Ectodermal cell (in vitro differentiated cells): ENCODE results near the gene LANCL3. TPM values are rescaled to one million over a fixed set of nuclear protein-coding genes. Genes with fewer than 3 reads are reported as not detected.
"Not testable (repeated sequence)": the region's sequence is repeated elsewhere in the genome, so short reads cannot be mapped to it uniquely, and the experiment has no call there.

Experiments used
- H3K27ac ChIP-seq: 2 replicates; pipeline ENCODE4 v1.7.0; 2013; ENCODE audit warnings: mild to moderate bottlenecking, low read depth, low read length; ENCODE audit not compliant: insufficient read depth, poor library complexity, severe bottlenecking
- H3K27me3 ChIP-seq: 2 replicates; pipeline ENCODE4 v1.7.0; 2013; ENCODE audit warnings: mild to moderate bottlenecking, low read length; ENCODE audit not compliant: insufficient read depth, control insufficient read depth, poor library complexity, severe bottlenecking
- H3K36me3 ChIP-seq: one replicate; pipeline ENCODE4 v1.7.0; 2013; ENCODE audit warnings: low read length; ENCODE audit not compliant: control insufficient read depth, insufficient read depth
- H3K4me1 ChIP-seq: one replicate; pipeline ENCODE4 v1.7.0; 2013; ENCODE audit warnings: low read length; ENCODE audit not compliant: control insufficient read depth, insufficient read depth
- H3K4me3 ChIP-seq: 2 replicates; pipeline ENCODE4 v1.7.0; 2013; ENCODE audit warnings: low read depth, low read length, control low read depth; ENCODE audit not compliant: insufficient read depth
- H3K9me3 ChIP-seq: 2 replicates; pipeline ENCODE4 v1.7.0; 2013; ENCODE audit warnings: mild to moderate bottlenecking, low read length, moderate library complexity; ENCODE audit not compliant: control insufficient read depth
- WGBS, 2 experiments: methylation state at CpG; one replicate each; pipeline ENCODE4 v1.1.7; 2013; ENCODE audit warnings: missing lambda C conversion rate in 2 of 2; 5-methylcytosine and 5-hydroxymethylcytosine counted together
- polyA plus RNA-seq, 4 experiments: library from polyadenylated mRNA; stranded (reverse); fragments of 50-300 nt; gene quantifications; one replicate each; pipeline ENCODE4 v1.2.3, GENCODE V29; 2013

Gene LANCL3
- polyA plus RNA-seq (2013, experiment 1 of 4), result not detected
- polyA plus RNA-seq (2013, experiment 2 of 4), result not detected
- polyA plus RNA-seq (2013, experiment 3 of 4), result not detected
- not detected for polyA plus RNA-seq (2013, experiment 4 of 4)

DNA sequence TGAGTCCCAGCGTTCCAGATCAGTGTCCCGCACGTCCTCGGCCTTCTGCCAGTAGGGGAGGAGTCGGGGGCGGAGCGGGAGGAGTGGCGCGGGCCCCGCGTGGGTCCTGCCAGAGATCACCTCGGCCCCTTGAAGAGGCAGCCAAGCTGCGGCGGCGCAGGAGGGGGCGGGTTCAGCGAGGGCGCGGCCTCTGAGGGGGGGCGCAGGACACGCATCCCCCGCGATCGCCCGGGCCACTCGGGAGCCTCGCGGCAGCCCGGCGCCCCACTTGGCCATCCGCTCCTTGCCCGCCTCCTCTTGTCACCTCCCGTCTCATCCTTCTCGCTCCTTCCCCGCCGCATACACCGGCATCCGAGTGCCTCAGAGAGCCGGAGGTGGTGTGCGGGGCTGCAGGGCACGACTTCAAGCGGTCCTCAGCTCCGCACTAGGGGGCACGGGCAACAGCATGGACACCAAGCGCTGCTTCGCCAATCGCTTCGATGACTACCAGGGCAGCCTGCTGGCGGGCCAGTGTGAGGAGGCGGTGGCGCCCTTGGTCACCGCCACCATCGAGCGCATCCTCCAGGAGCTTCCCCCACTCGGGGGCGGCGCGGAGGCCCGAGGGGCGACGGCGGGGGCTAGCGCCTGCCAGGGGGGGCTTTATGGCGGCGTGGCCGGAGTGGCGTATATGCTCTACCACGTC is at the start of gene LANCL3:
Gene LANCL3 (plus strand): TSS at position 236 of the 682 bp plus-strand sequence. CDS start 210 bp downstream, at position 446.
- H3K27me3 ChIP-seq, result peaks cover 19% of the 10 kb centered on the region
- 5% methylated on average over 65 to 68 of the region's 68 CpGs for WGBS, 2 experiments
- H3K27ac ChIP-seq, H3K4me1 ChIP-seq, H3K36me3 ChIP-seq, H3K9me3 ChIP-seq: not testable (repeated sequence)
- peak within 1 kb of the TSS; percentile 18 for H3K4me3 ChIP-seq

DNA sequence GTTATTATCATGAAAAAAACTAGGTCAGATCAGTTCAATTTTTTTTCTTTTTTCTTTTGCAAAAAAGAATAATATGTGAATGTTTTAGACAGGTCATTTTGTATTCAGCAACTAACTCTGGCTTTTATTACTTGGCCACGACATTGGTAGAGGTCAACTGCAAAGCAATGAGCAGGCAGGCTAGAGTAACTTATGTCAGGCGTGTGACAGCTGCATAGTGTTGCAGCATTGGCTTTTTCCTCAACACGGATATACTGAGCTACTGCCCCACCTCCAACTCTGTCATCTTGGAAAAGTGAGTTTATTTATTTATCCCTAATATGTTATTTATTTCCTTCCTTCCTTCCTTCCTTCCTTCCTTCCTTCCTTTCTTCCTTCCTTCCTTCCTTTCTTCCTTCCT is 47.8 kb upstream of the LANCL3 start:
- not testable (repeated sequence) for H3K4me1 ChIP-seq, H3K27me3 ChIP-seq, H3K36me3 ChIP-seq, H3K27ac ChIP-seq, H3K4me3 ChIP-seq, H3K9me3 ChIP-seq
- WGBS, 2 experiments, result 95 to 100% methylated on average over 1 to 2 of the region's 3 CpGs

DNA sequence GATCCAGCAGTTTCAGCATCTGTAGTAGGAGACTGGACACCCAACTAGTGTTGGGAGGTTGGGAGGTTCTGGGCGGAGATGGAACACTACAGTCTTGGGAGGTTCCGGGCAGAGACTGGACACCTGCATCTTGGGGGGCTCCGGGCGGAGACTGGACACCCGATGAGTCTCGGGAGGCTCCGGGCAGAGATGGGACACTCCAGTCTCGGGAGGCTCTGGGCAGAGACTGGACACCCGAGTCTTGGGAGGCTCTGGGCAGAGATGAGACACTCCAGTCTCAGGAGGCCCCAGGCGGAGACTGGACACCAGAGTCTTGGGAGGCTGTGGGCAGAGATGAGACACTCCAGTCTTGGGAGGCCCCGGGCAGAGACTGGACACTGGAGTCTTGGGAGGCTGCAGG is 29.5 kb upstream of the LANCL3 start:
- WGBS, 2 experiments, result 94 to 95% methylated on average over 11 of the region's 11 CpGs
- H3K9me3 ChIP-seq, result no peaks in the 10 kb centered on the region
- no peaks in the 10 kb centered on the region for H3K4me1 ChIP-seq
- no peaks in the 10 kb centered on the region for H3K36me3 ChIP-seq
- H3K4me3 ChIP-seq, result no peak overlapping the region
- no peak overlapping the region for H3K27ac ChIP-seq
- H3K27me3 ChIP-seq, result no peaks in the 10 kb centered on the region

DNA sequence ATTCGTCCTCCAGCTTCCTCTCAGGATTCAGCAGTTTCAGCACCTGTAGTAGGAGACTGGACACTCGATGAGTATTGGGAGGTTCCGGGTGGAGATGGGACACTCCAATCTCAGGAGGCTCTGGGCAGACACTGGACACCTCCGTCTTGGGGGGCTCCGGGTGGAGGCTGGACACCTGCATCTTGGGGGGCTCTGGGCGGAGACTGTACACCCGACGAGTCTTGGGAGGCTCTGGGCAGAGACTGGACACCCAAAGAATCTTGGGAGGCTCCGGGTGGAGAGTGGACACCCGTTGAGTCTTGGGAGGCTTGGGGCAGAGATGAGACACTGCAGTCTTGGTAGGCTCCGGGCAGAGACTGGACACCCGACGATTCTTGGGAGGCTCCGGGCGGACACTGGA is 28.7 kb upstream of the LANCL3 start:
- no peak overlapping the region for H3K27ac ChIP-seq
- no peaks in the 10 kb centered on the region for H3K9me3 ChIP-seq
- no peaks in the 10 kb centered on the region for H3K27me3 ChIP-seq
- WGBS, 2 experiments, result 95 to 96% methylated on average over 15 of the region's 15 CpGs
- no peaks in the 10 kb centered on the region for H3K36me3 ChIP-seq
- no peaks in the 10 kb centered on the region for H3K4me1 ChIP-seq
- H3K4me3 ChIP-seq, result no peak overlapping the region

DNA sequence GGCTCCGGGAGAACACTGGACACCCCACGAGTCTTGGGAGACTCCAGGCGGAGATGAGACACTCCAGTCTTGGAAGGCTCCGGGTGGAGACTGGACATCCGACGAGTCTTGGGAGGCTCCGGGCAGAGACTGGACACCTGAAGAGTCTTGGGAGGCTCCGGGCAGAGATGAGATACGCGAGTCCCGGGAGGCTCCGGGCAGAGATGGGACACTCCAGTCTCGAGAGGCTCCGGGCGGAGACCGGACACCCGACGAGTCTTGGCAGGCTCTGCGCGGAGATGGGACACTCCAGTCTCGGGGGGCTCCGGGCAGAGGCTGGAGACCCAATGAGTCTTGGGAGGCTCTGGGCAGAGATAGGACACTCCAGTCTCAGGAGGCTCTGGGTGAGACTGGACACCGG is 28.1 kb upstream of the LANCL3 start:
- Histone ChIP-seq H3K4me3 (no peak overlapping the region), H3K4me1 (no peaks in the 10 kb centered on the region), H3K36me3 (no peaks in the 10 kb centered on the region), H3K27ac (no peak overlapping the region), H3K9me3 (no peaks in the 10 kb centered on the region), H3K27me3 (no peaks in the 10 kb centered on the region)
- 96 to 97% methylated on average over 23 of the region's 23 CpGs for WGBS, 2 experiments

DNA sequence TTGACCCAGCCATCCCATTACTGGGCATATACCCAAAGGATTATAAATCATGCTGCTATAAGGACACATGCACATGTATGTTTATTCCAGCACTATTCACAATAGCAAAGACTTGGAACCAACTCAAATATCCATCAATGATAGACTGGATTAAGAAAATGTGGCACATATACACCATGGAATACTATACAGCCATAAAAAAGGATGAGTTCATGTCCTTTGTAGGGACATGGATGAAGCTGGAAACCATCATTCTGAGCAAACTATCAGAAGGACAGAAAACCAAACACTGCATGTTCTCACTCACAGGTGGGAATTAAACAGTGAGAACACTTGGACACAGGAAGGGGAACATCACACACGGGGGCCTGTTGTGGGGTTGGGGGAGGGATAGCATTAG is 26.9 kb upstream of the LANCL3 start:
- H3K36me3 ChIP-seq, H3K27me3 ChIP-seq, H3K4me3 ChIP-seq, H3K27ac ChIP-seq, H3K9me3 ChIP-seq, H3K4me1 ChIP-seq: not testable (repeated sequence)
- WGBS, 2 experiments, result 100% methylated on average over 1 of the region's 1 CpG; no CpG with 5 or more reads in 1 of the 2 experiments

DNA sequence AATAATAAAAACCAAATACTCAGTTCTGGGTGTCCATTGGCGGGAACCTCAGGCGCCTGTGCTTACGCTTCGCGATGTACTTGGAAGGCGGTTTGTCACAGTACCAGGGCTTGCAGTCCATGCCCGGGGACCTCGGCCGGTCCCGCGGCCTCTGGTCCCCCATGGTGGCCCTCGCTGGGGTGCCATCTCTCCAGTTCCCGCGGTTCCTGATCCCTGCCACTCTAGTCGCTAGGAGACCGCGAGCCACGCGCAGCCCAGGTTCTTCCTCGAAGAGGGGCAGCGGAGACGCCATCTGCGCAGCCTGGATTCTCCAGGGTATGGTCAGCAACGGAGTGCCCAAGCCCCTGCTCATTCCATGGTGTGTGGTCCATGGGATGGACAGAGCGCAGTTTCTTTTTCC is 26.4 kb upstream of the LANCL3 start:
- Histone ChIP-seq H3K4me1 (no peaks in the 10 kb centered on the region), H3K9me3 (no peaks in the 10 kb centered on the region), H3K27me3 (no peaks in the 10 kb centered on the region), H3K27ac (no peak overlapping the region), H3K4me3 (no peak overlapping the region), H3K36me3 (no peaks in the 10 kb centered on the region)
- 94 to 97% methylated on average over 25 of the region's 25 CpGs for WGBS, 2 experiments

DNA sequence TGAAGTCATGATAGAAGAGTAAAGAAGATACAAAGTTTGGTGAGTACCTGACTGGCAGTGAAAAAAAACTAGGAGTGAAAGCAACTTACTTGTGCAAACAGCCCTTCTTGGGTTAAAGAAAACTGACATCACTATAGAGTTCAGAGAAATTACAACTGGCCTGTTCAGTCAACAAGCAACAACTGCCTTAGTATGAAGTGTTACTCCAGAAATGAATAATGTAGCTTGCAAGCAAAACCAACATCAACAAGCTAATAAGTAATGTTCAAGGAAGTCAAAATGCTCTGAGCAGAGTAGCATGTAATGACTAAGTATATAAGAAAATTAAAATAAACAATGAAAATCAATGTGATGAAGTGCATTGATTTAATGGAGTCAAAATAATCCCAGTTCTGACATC is 21.8 kb upstream of the LANCL3 start:
- H3K36me3 ChIP-seq, H3K27me3 ChIP-seq, H3K4me1 ChIP-seq, H3K4me3 ChIP-seq, H3K9me3 ChIP-seq, H3K27ac ChIP-seq: not testable (repeated sequence)

DNA sequence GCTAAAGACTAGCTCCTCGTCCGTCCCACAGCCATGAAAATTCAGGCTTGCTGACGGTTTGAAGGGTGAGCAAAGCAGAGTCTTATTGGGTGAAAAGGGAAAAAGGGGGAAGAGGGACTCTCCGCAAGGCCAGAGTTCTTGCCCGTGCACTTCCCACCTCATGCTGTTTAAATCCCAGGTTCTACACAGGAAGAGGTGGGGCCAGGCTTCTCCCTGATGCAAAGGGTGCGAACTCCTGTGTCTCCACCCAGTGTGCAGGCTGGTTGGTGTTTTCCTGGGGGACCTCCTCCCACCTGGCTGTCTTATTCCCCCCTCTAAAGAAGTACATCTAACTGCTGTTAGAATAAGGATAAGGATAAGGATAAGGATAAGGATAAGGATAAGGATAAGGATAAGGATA is 18.0 kb upstream of the LANCL3 start:
- no peaks in the 10 kb centered on the region for H3K27me3 ChIP-seq
- no peaks in the 10 kb centered on the region for H3K9me3 ChIP-seq
- no peak overlapping the region for H3K27ac ChIP-seq
- H3K36me3 ChIP-seq, result no peaks in the 10 kb centered on the region
- WGBS, 2 experiments, result 81 to 84% methylated on average over 5 to 6 of the region's 6 CpGs
- H3K4me3 ChIP-seq, result no peak overlapping the region
- H3K4me1 ChIP-seq, result no peaks in the 10 kb centered on the region

DNA sequence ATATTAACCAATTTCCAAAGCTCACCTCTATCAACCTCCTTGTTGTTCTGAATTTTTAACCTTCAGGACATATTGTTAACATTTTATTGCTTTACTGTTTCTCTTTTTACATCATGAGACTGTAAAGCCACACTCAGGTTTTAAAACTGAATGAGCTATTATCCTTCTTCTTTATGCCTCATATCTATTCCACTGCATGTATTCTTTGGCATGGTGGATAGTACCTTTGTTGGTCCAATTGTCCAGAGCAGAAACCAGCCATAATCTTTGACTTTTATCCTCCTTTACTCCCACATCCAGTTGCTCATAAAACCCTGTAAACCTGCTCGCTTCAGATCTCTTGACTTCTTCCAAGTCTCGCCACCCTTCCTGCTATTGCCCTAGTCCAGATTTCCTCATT is 6.2 kb upstream of the LANCL3 start:
- 89 to 98% methylated on average over 2 of the region's 2 CpGs for WGBS, 2 experiments
- not testable (repeated sequence) for H3K27me3 ChIP-seq, H3K36me3 ChIP-seq, H3K4me3 ChIP-seq, H3K9me3 ChIP-seq, H3K27ac ChIP-seq, H3K4me1 ChIP-seq

DNA sequence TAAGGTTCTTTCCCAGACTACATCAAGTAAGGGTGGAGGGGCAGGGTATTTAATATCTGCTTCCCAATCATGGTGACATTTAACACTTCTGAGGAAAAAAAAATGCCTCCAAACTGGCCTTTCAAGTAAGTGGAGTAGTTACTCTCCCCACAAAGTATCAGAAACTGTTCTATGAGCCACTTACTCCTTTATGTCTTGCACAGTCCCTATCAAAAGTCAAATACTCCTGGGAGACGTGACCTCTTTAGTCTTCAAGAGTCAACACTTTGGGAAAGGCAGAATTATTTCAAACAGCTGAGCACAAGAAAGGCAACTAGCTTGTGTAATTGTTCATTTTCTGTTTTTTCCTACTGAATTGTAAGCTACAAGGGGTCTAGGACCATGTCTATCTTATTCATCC is 1.1 kb upstream of the LANCL3 start:
- not testable (repeated sequence) for H3K27ac ChIP-seq
- no CpG with 5 or more reads among the region's 1 CpG for WGBS, 2 experiments

More for the DNA sequence above, 1.1 kb upstream of the LANCL3 start:
- H3K9me3 ChIP-seq, H3K4me3 ChIP-seq, H3K4me1 ChIP-seq, H3K36me3 ChIP-seq: not testable (repeated sequence)
- H3K27me3 ChIP-seq, result peaks cover 19% of the 10 kb centered on the region
